IPS-NIHi7 (cell line): ENCODE data around the gene YWHAB.
"Not testable (repeated sequence)": the region's sequence is repeated elsewhere in the genome, so short reads cannot be mapped to it uniquely, and the experiment has no call there.

Experiments used
- DNase-seq: peaks from one replicate; pipeline ENCODE4 v3.0.0; 2012; ENCODE audit warnings: mixed read lengths; ENCODE audit errors: extremely low spot score

YWHAB gene

GRCh38 chr20:44866703-44867335 is 18.7 kb upstream of the YWHAB start:
- no peak for DNase-seq

- DNase-seq = no peak
Measured at GRCh38 chr20:44869471-44869870, 16.0 kb upstream of the YWHAB start.

- not testable (repeated sequence) for DNase-seq
Measured at GRCh38 chr20:44882360-44882759, 3.1 kb upstream of the YWHAB start.

GRCh38 chr20:44883214-44883902 is 2.1 kb upstream of the YWHAB start:
- DNase-seq = no peak

GRCh38 chr20:44884907-44885391 is 556 bp upstream of the YWHAB start:
- no peak for DNase-seq

GRCh38 chr20:44886266-44886651 is 754 bp downstream of the YWHAB start:
- DNase-seq = no peak

GRCh38 chr20:44886828-44887227 is 1.3 kb downstream of the YWHAB start:
- DNase-seq = no peak

- no peak for DNase-seq
Measured at GRCh38 chr20:44887466-44887865, 2.0 kb downstream of the YWHAB start.

GRCh38 chr20:44888226-44889103 is 3.0 kb downstream of the YWHAB start:
- DNase-seq = no peak

- no peak for DNase-seq
Measured at GRCh38 chr20:44891826-44892225, 6.3 kb downstream of the YWHAB start.

- DNase-seq = no peak
Measured at GRCh38 chr20:44894959-44895358, 9.5 kb downstream of the YWHAB start.

GRCh38 chr20:44896583-44896982 is 11.1 kb downstream of the YWHAB start:
- DNase-seq = no peak

- no peak for DNase-seq
Measured at GRCh38 chr20:44897133-44897532, 11.6 kb downstream of the YWHAB start.

GRCh38 chr20:44900231-44900854 is 14.8 kb downstream of the YWHAB start:
- no peak for DNase-seq

- DNase-seq = no peak
Measured at GRCh38 chr20:44901974-44902373, 16.5 kb downstream of the YWHAB start.

- no peak for DNase-seq
Measured at GRCh38 chr20:44904377-44904776, 18.9 kb downstream of the YWHAB start.

- no peak for DNase-seq
Measured at GRCh38 chr20:44908987-44909871, 23.7 kb downstream of the YWHAB start.

GRCh38 chr20:44909872-44910689 is 24.6 kb downstream of the YWHAB start, which contains the start of gene PABPC1L:
TSS of gene PABPC1L (plus strand) at chr20:44910060. CDS start at chr20:44910144, 84 bp downstream.
- peak; percentile 97 for DNase-seq

GRCh38 chr20:44910690-44911262 is 25.3 kb downstream of the YWHAB start:
- DNase-seq = no peak
